ENCODE results near the gene FAM219B.

FAM219B gene

GRCh38 chr15:74882528-74882927 lies 24.1 kb downstream of the FAM219B start:
- no peak overlapping the region for H4K8ac ChIP-seq (ENCODE audit: low read depth, low read length)

GRCh38 chr15:74878273-74878672 lies 28.4 kb downstream of the FAM219B start:
- no peak overlapping the region for H3K23ac ChIP-seq (ENCODE audit: low read length)
- no peaks in the 10 kb centered on the region for H3K36me3 ChIP-seq (ENCODE audit: control insufficient read depth, insufficient read depth, low read length)
- no peak overlapping the region for H3K18ac ChIP-seq (ENCODE audit: low read length)
- no peak overlapping the region for H3K9ac ChIP-seq (ENCODE audit: low read length)
- no peaks in the 10 kb centered on the region for H3K79me1 ChIP-seq (ENCODE audit: low read length)
- H2BK15ac ChIP-seq (replicated peaks; ENCODE audit: low read depth) = no peak overlapping the region
- H3K27me3 ChIP-seq (ENCODE audit: insufficient read depth, low read length, poor library complexity) = no peaks in the 10 kb centered on the region
- H2BK120ac ChIP-seq (ENCODE audit: low read depth, low read length) = no peak overlapping the region
- no peak overlapping the region for H4K8ac ChIP-seq (ENCODE audit: low read depth, low read length)
- WGBS (ENCODE audit: extremely low coverage, insufficient coverage, low lambda C conversion rate) = no CpG with 5 or more reads among the region's 4 CpGs
- H3K56ac ChIP-seq (ENCODE audit: low read length) = no peak overlapping the region
- H3K4me2 ChIP-seq (ENCODE audit: low read length) = no peak overlapping the region
- H3K4me1 ChIP-seq (ENCODE audit: control insufficient read depth, low read depth, low read length) = no peaks in the 10 kb centered on the region
- H4K5ac ChIP-seq (ENCODE audit: low read length) = no peak overlapping the region
- no peak overlapping the region for H2AK5ac ChIP-seq (ENCODE audit: low read length)
- H3K4ac ChIP-seq (ENCODE audit: low read depth, low read length) = no peak overlapping the region
- no peak for DNase-seq
- no peak overlapping the region for H2BK5ac ChIP-seq (ENCODE audit: low read length)
- no peak overlapping the region for H3K4me3 ChIP-seq (ENCODE audit: low read length)
- H3K79me2 ChIP-seq (ENCODE audit: control insufficient read depth, insufficient read depth, low read length) = no peaks in the 10 kb centered on the region
- H3K27ac ChIP-seq (ENCODE audit: low read depth, low read length) = no peak overlapping the region

More at GRCh38 chr15:74882528-74882927, 24.1 kb downstream of the FAM219B start:
- H3K4me1 ChIP-seq (ENCODE audit: control insufficient read depth, low read depth, low read length) = no peaks in the 10 kb centered on the region
- H3K23ac ChIP-seq (ENCODE audit: low read length) = no peak overlapping the region
- H3K27ac ChIP-seq (ENCODE audit: low read depth, low read length) = no peak overlapping the region
- H3K4ac ChIP-seq (ENCODE audit: low read depth, low read length) = no peak overlapping the region
- no peak overlapping the region for H2BK5ac ChIP-seq (ENCODE audit: low read length)
- H3K27me3 ChIP-seq (ENCODE audit: insufficient read depth, low read length, poor library complexity) = no peaks in the 10 kb centered on the region
- no peaks in the 10 kb centered on the region for H3K79me2 ChIP-seq (ENCODE audit: control insufficient read depth, insufficient read depth, low read length)
- H2AK5ac ChIP-seq (ENCODE audit: low read length) = no peak overlapping the region
- no peak overlapping the region for H3K4me3 ChIP-seq (ENCODE audit: low read length)
- H4K5ac ChIP-seq (ENCODE audit: low read length) = no peak overlapping the region
- H3K18ac ChIP-seq (ENCODE audit: low read length) = no peak overlapping the region
- no CpG with 5 or more reads among the region's 6 CpGs for WGBS (ENCODE audit: extremely low coverage, insufficient coverage, low lambda C conversion rate)
- no peaks in the 10 kb centered on the region for H3K36me3 ChIP-seq (ENCODE audit: control insufficient read depth, insufficient read depth, low read length)
- no peak overlapping the region for H2BK120ac ChIP-seq (ENCODE audit: low read depth, low read length)
- H3K79me1 ChIP-seq (ENCODE audit: low read length) = no peaks in the 10 kb centered on the region
- H2BK15ac ChIP-seq (replicated peaks; ENCODE audit: low read depth) = no peak overlapping the region
- DNase-seq = peak; percentile 25
- no peak overlapping the region for H3K4me2 ChIP-seq (ENCODE audit: low read length)
- H3K56ac ChIP-seq (ENCODE audit: low read length) = no peak overlapping the region
- H3K9ac ChIP-seq (ENCODE audit: low read length) = no peak overlapping the region

- no peak overlapping the region for H2AK5ac ChIP-seq (ENCODE audit: low read length)
- peak overlapping the region; percentile 43 for H3K4me2 ChIP-seq (ENCODE audit: low read length)
- no peaks in the 10 kb centered on the region for H3K36me3 ChIP-seq (ENCODE audit: control insufficient read depth, insufficient read depth, low read length)
- no peak overlapping the region for H4K5ac ChIP-seq (ENCODE audit: low read length)
- no peak overlapping the region for H3K4ac ChIP-seq (ENCODE audit: low read depth, low read length)
- H3K27me3 ChIP-seq (ENCODE audit: insufficient read depth, low read length, poor library complexity) = no peaks in the 10 kb centered on the region
- H3K4me3 ChIP-seq (ENCODE audit: low read length) = peak overlapping the region; percentile 1
- DNase-seq = peak; percentile 67
- no peak overlapping the region for H2BK5ac ChIP-seq (ENCODE audit: low read length)
- peak overlapping the region; percentile 51 for H3K56ac ChIP-seq (ENCODE audit: low read length)
- no peak overlapping the region for H3K18ac ChIP-seq (ENCODE audit: low read length)
- H3K4me1 ChIP-seq (ENCODE audit: control insufficient read depth, low read depth, low read length) = peaks cover 2% of the 10 kb centered on the region
- H3K23ac ChIP-seq (ENCODE audit: low read length) = no peak overlapping the region
- peaks cover 12% of the 10 kb centered on the region for H3K79me2 ChIP-seq (ENCODE audit: control insufficient read depth, insufficient read depth, low read length)
- no peak overlapping the region for H2BK120ac ChIP-seq (ENCODE audit: low read depth, low read length)
- H3K79me1 ChIP-seq (ENCODE audit: low read length) = no peaks in the 10 kb centered on the region
- H4K8ac ChIP-seq (ENCODE audit: low read depth, low read length) = no peak overlapping the region
- H2BK15ac ChIP-seq (replicated peaks; ENCODE audit: low read depth) = no peak overlapping the region
- no peak overlapping the region for H3K27ac ChIP-seq (ENCODE audit: low read depth, low read length)
- WGBS (ENCODE audit: extremely low coverage, insufficient coverage, low lambda C conversion rate) = no CpG with 5 or more reads among the region's 16 CpGs
- peak overlapping the region; percentile 72 for H3K9ac ChIP-seq (ENCODE audit: low read length)
These were observed 32.8 kb downstream of the FAM219B start for GRCh38 chr15:74873756-74874424.

GRCh38 chr15:74873036-74873755 lies 33.5 kb downstream of the FAM219B start, which contains the start of gene SCAMP2:
SCAMP2 (minus strand) TSS chr15:74873365; CDS start chr15:74873255, 110 bp downstream.
- Histone ChIP-seq H4K8ac (ENCODE audit: low read depth, low read length) (no peak within 1 kb of the TSS), H2BK15ac (replicated peaks; ENCODE audit: low read depth) (no peak within 1 kb of the TSS), H3K79me2 (ENCODE audit: control insufficient read depth, insufficient read depth, low read length) (peaks cover 15% of the 10 kb centered on the region), H3K36me3 (ENCODE audit: control insufficient read depth, insufficient read depth, low read length) (no peaks in the 10 kb centered on the region), H3K23ac (ENCODE audit: low read length) (no peak within 1 kb of the TSS), H3K27ac (ENCODE audit: low read depth, low read length) (no peak within 1 kb of the TSS), H3K9ac (ENCODE audit: low read length) (peak within 1 kb of the TSS; percentile 82), H3K56ac (ENCODE audit: low read length) (peak within 1 kb of the TSS; percentile 90), H3K18ac (ENCODE audit: low read length) (peak within 1 kb of the TSS; percentile 18), H2BK5ac (ENCODE audit: low read length) (no peak within 1 kb of the TSS), H3K4ac (ENCODE audit: low read depth, low read length) (no peak within 1 kb of the TSS), H3K4me3 (ENCODE audit: low read length) (peak within 1 kb of the TSS; percentile 79), H3K4me1 (ENCODE audit: control insufficient read depth, low read depth, low read length) (peaks cover 2% of the 10 kb centered on the region), H2AK5ac (ENCODE audit: low read length) (no peak within 1 kb of the TSS), H3K79me1 (ENCODE audit: low read length) (peaks cover under 1% of the 10 kb centered on the region), H4K5ac (ENCODE audit: low read length) (no peak within 1 kb of the TSS), H2BK120ac (ENCODE audit: low read depth, low read length) (no peak within 1 kb of the TSS), H3K27me3 (ENCODE audit: insufficient read depth, low read length, poor library complexity) (no peaks in the 10 kb centered on the region), H3K4me2 (ENCODE audit: low read length) (peak within 1 kb of the TSS; percentile 43)
- no CpG with 5 or more reads among the region's 52 CpGs for WGBS (ENCODE audit: extremely low coverage, insufficient coverage, low lambda C conversion rate)
- DNase-seq = peak; percentile 97

- peak overlapping the region; percentile 90 for H3K56ac ChIP-seq (ENCODE audit: low read length)
- H3K79me2 ChIP-seq (ENCODE audit: control insufficient read depth, insufficient read depth, low read length) = peaks cover 20% of the 10 kb centered on the region
- peaks cover 2% of the 10 kb centered on the region for H3K4me1 ChIP-seq (ENCODE audit: control insufficient read depth, low read depth, low read length)
- no peaks in the 10 kb centered on the region for H3K27me3 ChIP-seq (ENCODE audit: insufficient read depth, low read length, poor library complexity)
- no peak overlapping the region for H4K5ac ChIP-seq (ENCODE audit: low read length)
- WGBS (ENCODE audit: extremely low coverage, insufficient coverage, low lambda C conversion rate) = no CpG with 5 or more reads among the region's 11 CpGs
- H2AK5ac ChIP-seq (ENCODE audit: low read length) = no peak overlapping the region
- H2BK120ac ChIP-seq (ENCODE audit: low read depth, low read length) = no peak overlapping the region
- DNase-seq = no peak
- H3K4me3 ChIP-seq (ENCODE audit: low read length) = peak overlapping the region; percentile 79
- no peak overlapping the region for H3K27ac ChIP-seq (ENCODE audit: low read depth, low read length)
- peaks cover 6% of the 10 kb centered on the region for H3K79me1 ChIP-seq (ENCODE audit: low read length)
- H2BK15ac ChIP-seq (replicated peaks; ENCODE audit: low read depth) = no peak overlapping the region
- no peak overlapping the region for H4K8ac ChIP-seq (ENCODE audit: low read depth, low read length)
- H2BK5ac ChIP-seq (ENCODE audit: low read length) = no peak overlapping the region
- H3K4me2 ChIP-seq (ENCODE audit: low read length) = peak overlapping the region; percentile 42
- H3K4ac ChIP-seq (ENCODE audit: low read depth, low read length) = no peak overlapping the region
- peak overlapping the region; percentile 37 for H3K9ac ChIP-seq (ENCODE audit: low read length)
- no peak overlapping the region for H3K18ac ChIP-seq (ENCODE audit: low read length)
- H3K23ac ChIP-seq (ENCODE audit: low read length) = no peak overlapping the region
- H3K36me3 ChIP-seq (ENCODE audit: control insufficient read depth, insufficient read depth, low read length) = no peaks in the 10 kb centered on the region
These were observed 34.0 kb downstream of the FAM219B start for GRCh38 chr15:74872702-74873035.

All from mesendoderm (in vitro differentiated cells).